ENCODE data around the gene GMEB1.

GRCh38 chr1:28758420-28758819, 89.8 kb downstream of the GMEB1 start:
- TF ChIP-seq NFIC (IDR thresholded peaks at IDR 0.05; ENCODE audit: low read depth, low read length): no peak
- TF ChIP-seq SP1 (IDR thresholded peaks at IDR 0.05; ENCODE audit: low read depth, low read length): no peak
- TF ChIP-seq CTCF (IDR thresholded peaks at IDR 0.05 in 2 of 3, conservative IDR thresholded peaks at IDR 0.05 in 1 of 3; ENCODE audit: control insufficient read depth in 2 of 3, extremely low read depth in 1 of 3, insufficient read depth in 1 of 3, low read depth in 3 of 3, low read length in 3 of 3): no peak
- no peak for TF ChIP-seq SUZ12 (IDR thresholded peaks at IDR 0.05; ENCODE audit: unreplicated experiment)
- no peak for TF ChIP-seq MAX (IDR thresholded peaks at IDR 0.05; ENCODE audit: low read depth, low read length)
- no peak for TF ChIP-seq BCLAF1 (IDR thresholded peaks at IDR 0.05)

All from GM12878 (cell line).